Right cardiac atrium (tissue), 5 donors: ENCODE data around the gene SLC44A1. TPM values are rescaled to one million over a fixed set of nuclear protein-coding genes. Genes with fewer than 3 reads are reported as not detected.

Source experiments
- ATAC-seq, 2 donors: fragments of 200-7000 bp; cut with Tn5 transposase; one replicate each; pipeline versions ENCODE4 v1.8.0 to v1.9.1; 2020; ENCODE audit warnings: moderate library complexity in 2 of 2, mild to moderate bottlenecking in 1 of 2
- DNase-seq, 3 donors: peaks; one replicate each; pipeline ENCODE4 v3.0.0-alpha.2; 2020
- H3K27ac ChIP-seq: one replicate; pipeline ENCODE4 v1.5.1; 2013; ENCODE audit warnings: mild to moderate bottlenecking, low read length, control low read depth, moderate library complexity
- H3K27me3 ChIP-seq: one replicate; pipeline ENCODE4 v1.6.1; 2013; ENCODE audit not compliant: control insufficient read depth, insufficient read depth
- H3K4me1 ChIP-seq: one replicate; pipeline ENCODE4 v1.6.1; 2013; ENCODE audit warnings: low read length; ENCODE audit not compliant: control insufficient read depth, insufficient read depth
- H3K4me3 ChIP-seq: one replicate; pipeline ENCODE4 v1.5.1; 2013; ENCODE audit warnings: low read length, control low read depth
- H3K9me3 ChIP-seq: one replicate; pipeline ENCODE4 v1.6.1; 2013; ENCODE audit warnings: low read length; ENCODE audit not compliant: control insufficient read depth
- WGBS: extraction: QIAGEN DNeasy Blood & Tissue Kit; methylation state at CpG from one replicate; pipeline ENCODE4 v1.1.7; 2013; 5-methylcytosine and 5-hydroxymethylcytosine counted together
- intact Hi-C, 4 donors: fragments of 100-400 bp; cut with DNase I; formaldehyde crosslinking; loops; one replicate each; pipeline versions ENCODE4 v1.11.0 to v1.14.0; 2022 to 2023
- polyA plus RNA-seq: library from polyadenylated mRNA; stranded (reverse); fragments of 200-250 nt; gene quantifications from one replicate; pipeline ENCODE4 v1.2.3, GENCODE V29; 2013
- total RNA-seq, 4 donors: library from RNA; stranded (reverse); fragmentation: NEBNext Ultra II Directional; extraction: Animal tissue kit (Norgen Biotek cat#: 25700); gene quantifications; one replicate each; pipeline ENCODE4 v1.2.1, GENCODE V29; 2021
- donor health status: healthy with polysubstance abuse.
- donor health status: DM: no; HTN: yes; CAD: no.
- donor health status: DM: no; HTN: no; CAD: no.
- donor health status: DM: no; HTN: yes; CAD: no; lungs with severe emphysema.
- donor health status: DM: yes; HTN: yes; CAD: no.

The SLC44A1 gene
- total and polyA plus RNA-seq, 5 donors: 5.8 to 18.3 (median 16.1) TPM

GRCh38 chr9:105275111-105275510 lies 30.7 kb downstream of the SLC44A1 start:
- no peak overlapping the region for H3K4me3 ChIP-seq
- intact Hi-C loops: no loop called here
- ATAC-seq (no peak), DNase-seq (no peak)
- H3K4me1 ChIP-seq: peaks cover 4% of the 10 kb centered on the region
- H3K9me3 ChIP-seq: no peaks in the 10 kb centered on the region
- no peak overlapping the region for H3K27ac ChIP-seq
- no peaks in the 10 kb centered on the region for H3K27me3 ChIP-seq
- WGBS: 88% methylated on average over 1 of the region's 1 CpG

GRCh38 chr9:105275938-105276337 lies 31.5 kb downstream of the SLC44A1 start:
- H3K4me3 ChIP-seq: no peak overlapping the region
- intact Hi-C loops: no loop called here
- H3K27ac ChIP-seq: no peak overlapping the region
- no peak for ATAC-seq
- H3K9me3 ChIP-seq: no peaks in the 10 kb centered on the region
- WGBS: 88% methylated on average over 6 of the region's 6 CpGs
- H3K27me3 ChIP-seq: no peaks in the 10 kb centered on the region
- H3K4me1 ChIP-seq: peaks cover 4% of the 10 kb centered on the region
- no peak for DNase-seq

- no peak for ATAC-seq
- no peaks in the 10 kb centered on the region for H3K9me3 ChIP-seq
- intact Hi-C loops: no loop called here
- no peak overlapping the region for H3K4me3 ChIP-seq
- DNase-seq: no peak
- H3K27ac ChIP-seq: no peak overlapping the region
- peaks cover 4% of the 10 kb centered on the region for H3K4me1 ChIP-seq
- H3K27me3 ChIP-seq: no peaks in the 10 kb centered on the region
- WGBS: 89% methylated on average over 4 of the region's 4 CpGs
Measured at GRCh38 chr9:105278751-105279150, 34.3 kb downstream of the SLC44A1 start.

GRCh38 chr9:105280691-105281090 lies 36.2 kb downstream of the SLC44A1 start:
- ATAC-seq: no peak
- H3K4me3 ChIP-seq: no peak overlapping the region
- no peak for DNase-seq
- H3K27ac ChIP-seq: no peak overlapping the region
- intact Hi-C loops: no loop called here
- no peaks in the 10 kb centered on the region for H3K9me3 ChIP-seq
- H3K4me1 ChIP-seq: peaks cover 4% of the 10 kb centered on the region
- WGBS: 90% methylated on average over 2 of the region's 2 CpGs
- no peaks in the 10 kb centered on the region for H3K27me3 ChIP-seq

GRCh38 chr9:105281272-105281671 lies 36.8 kb downstream of the SLC44A1 start:
- H3K4me3 ChIP-seq: no peak overlapping the region
- H3K9me3 ChIP-seq: no peaks in the 10 kb centered on the region
- no peak overlapping the region for H3K27ac ChIP-seq
- WGBS: 94% methylated on average over 4 of the region's 4 CpGs
- intact Hi-C loops: no loop called here
- DNase-seq: no peak
- ATAC-seq: no peak
- H3K4me1 ChIP-seq: peaks cover 4% of the 10 kb centered on the region
- no peaks in the 10 kb centered on the region for H3K27me3 ChIP-seq

GRCh38 chr9:105281926-105282325 lies 37.5 kb downstream of the SLC44A1 start:
- 96% methylated on average over 1 of the region's 1 CpG for WGBS
- Histone ChIP-seq H3K9me3 (no peaks in the 10 kb centered on the region), H3K4me1 (peaks cover 4% of the 10 kb centered on the region), H3K4me3 (no peak overlapping the region), H3K27me3 (no peaks in the 10 kb centered on the region), H3K27ac (no peak overlapping the region)
- intact Hi-C loops: no loop called here
- ATAC-seq (no peak), DNase-seq (no peak)

GRCh38 chr9:105282870-105283621 lies 38.6 kb downstream of the SLC44A1 start:
- ATAC-seq (no peak), DNase-seq (no peak)
- Histone ChIP-seq H3K4me1 (peaks cover 2% of the 10 kb centered on the region), H3K27ac (no peak overlapping the region), H3K9me3 (no peaks in the 10 kb centered on the region), H3K27me3 (no peaks in the 10 kb centered on the region), H3K4me3 (no peak overlapping the region)
- intact Hi-C loops: no loop called here
- 90% methylated on average over 7 of the region's 7 CpGs for WGBS

GRCh38 chr9:105283795-105284194 lies 39.3 kb downstream of the SLC44A1 start:
- WGBS: 82% methylated on average over 1 of the region's 1 CpG
- Histone ChIP-seq H3K9me3 (no peaks in the 10 kb centered on the region), H3K4me3 (no peak overlapping the region), H3K27me3 (no peaks in the 10 kb centered on the region), H3K27ac (no peak overlapping the region), H3K4me1 (peaks cover under 1% of the 10 kb centered on the region)
- no peak for ATAC-seq
- intact Hi-C loops: no loop called here
- DNase-seq: no peak

GRCh38 chr9:105284463-105284862 lies 40.0 kb downstream of the SLC44A1 start:
- ATAC-seq: no peak
- intact Hi-C loops: no loop called here
- H3K9me3 ChIP-seq: no peaks in the 10 kb centered on the region
- no peak overlapping the region for H3K27ac ChIP-seq
- no peaks in the 10 kb centered on the region for H3K4me1 ChIP-seq
- 72% methylated on average over 2 of the region's 2 CpGs for WGBS
- H3K27me3 ChIP-seq: no peaks in the 10 kb centered on the region
- no peak overlapping the region for H3K4me3 ChIP-seq
- no peak for DNase-seq

- Histone ChIP-seq H3K27me3 (no peaks in the 10 kb centered on the region), H3K4me3 (no peak overlapping the region), H3K9me3 (no peaks in the 10 kb centered on the region), H3K27ac (no peak overlapping the region), H3K4me1 (no peaks in the 10 kb centered on the region)
- 93% methylated on average over 4 of the region's 4 CpGs for WGBS
- no peak for ATAC-seq
- intact Hi-C loops: no loop called here
- DNase-seq: no peak
Measured at GRCh38 chr9:105286098-105286497, 41.6 kb downstream of the SLC44A1 start.

GRCh38 chr9:105289305-105289704 lies 44.9 kb downstream of the SLC44A1 start:
- no peak overlapping the region for H3K27ac ChIP-seq
- H3K4me3 ChIP-seq: no peak overlapping the region
- intact Hi-C loops: no loop called here
- DNase-seq (no peak), ATAC-seq (no peak)
- WGBS: 98% methylated on average over 3 of the region's 3 CpGs
- no peaks in the 10 kb centered on the region for H3K27me3 ChIP-seq
- no peaks in the 10 kb centered on the region for H3K4me1 ChIP-seq
- H3K9me3 ChIP-seq: no peaks in the 10 kb centered on the region

- intact Hi-C loops: no loop called here
- Histone ChIP-seq H3K4me1 (no peaks in the 10 kb centered on the region), H3K27me3 (no peaks in the 10 kb centered on the region), H3K4me3 (no peak overlapping the region), H3K27ac (no peak overlapping the region), H3K9me3 (no peaks in the 10 kb centered on the region)
- 29% methylated on average over 1 of the region's 1 CpG for WGBS
- no peak for DNase-seq
- ATAC-seq: no peak
Measured at GRCh38 chr9:105290418-105290817, 46.0 kb downstream of the SLC44A1 start.
